ENCODE measurements around the gene GLYR1. TPM values are rescaled to one million over a fixed set of nuclear protein-coding genes. Genes with fewer than 3 reads are reported as not detected.

GLYR1 gene
- total and polyA plus RNA-seq, 4 donors, result 18.1 to 50.2 (median 40.6) TPM

DNA sequence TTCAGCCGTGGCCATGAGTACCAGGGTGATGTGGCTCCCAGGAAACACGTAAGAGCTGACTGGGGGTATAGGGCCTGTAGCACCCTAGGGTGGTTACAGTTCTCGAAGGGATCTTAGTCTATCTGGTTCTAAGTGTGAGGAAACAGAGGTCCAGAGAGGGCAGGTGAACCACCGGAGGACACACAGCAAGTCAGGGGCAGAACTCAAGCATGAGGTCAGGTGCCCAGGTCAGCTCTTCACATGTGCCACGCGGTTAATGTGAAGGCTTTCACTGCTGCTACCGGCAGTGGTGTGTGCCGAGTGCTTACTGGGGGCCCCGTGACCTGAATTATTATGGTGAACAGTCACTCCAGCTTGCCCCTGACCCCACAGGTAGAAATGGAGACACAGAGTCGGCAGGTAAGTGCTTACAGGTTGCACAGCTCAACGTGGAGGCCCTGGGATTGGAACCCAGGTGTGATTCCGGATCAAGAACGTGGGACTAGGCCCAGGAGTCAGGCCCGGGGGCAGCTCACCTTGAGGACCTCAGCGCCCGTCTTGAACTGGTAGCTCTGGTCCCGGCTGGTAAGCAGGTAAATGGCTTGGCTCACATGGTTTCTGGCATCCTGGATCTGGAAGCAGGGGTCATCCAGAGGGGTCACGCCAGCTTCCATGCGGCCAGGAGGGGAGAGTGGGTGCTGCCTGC, 47.8 kb downstream of the GLYR1 start:
- Histone ChIP-seq H3K9me3 (ENCODE audit: control insufficient read depth in 4 of 4, low read length in 3 of 4) (no peaks in the 10 kb centered on the region), H3K9ac (ENCODE audit: low read depth in 1 of 2, low read length in 2 of 2) (no peak overlapping the region), H3K4me3 (ENCODE audit: low read depth in 1 of 3, low read length in 3 of 3) (no peak overlapping the region), H3K27me3 (ENCODE audit: control insufficient read depth in 4 of 4, insufficient read depth in 4 of 4, low read length in 3 of 4) (no peaks in the 10 kb centered on the region), H3K36me3 (ENCODE audit: control insufficient read depth in 4 of 4, insufficient read depth in 3 of 4, low read depth in 1 of 4, low read length in 3 of 4) (peaks cover 0 to 20% (median 7%) of the 10 kb centered on the region in 4 donors), H3K27ac (ENCODE audit: low read depth in 1 of 2, low read length in 2 of 2) (no peak overlapping the region), H3K4me1 (ENCODE audit: control insufficient read depth in 4 of 4, insufficient read depth in 4 of 4, low read length in 3 of 4) (peaks cover 0 to 27% (median 11%) of the 10 kb centered on the region in 4 donors)
- 94% methylated on average over 19 of the region's 19 CpGs for WGBS
- TF ChIP-seq EGR1 (IDR thresholded peaks at IDR 0.05; ENCODE audit: low read depth in 2 of 2), result no peak
- TF ChIP-seq CTCF (IDR thresholded peaks at IDR 0.05; ENCODE audit: low read depth, low read length, missing input control), result no peak
- TF ChIP-seq, protein P1, sequence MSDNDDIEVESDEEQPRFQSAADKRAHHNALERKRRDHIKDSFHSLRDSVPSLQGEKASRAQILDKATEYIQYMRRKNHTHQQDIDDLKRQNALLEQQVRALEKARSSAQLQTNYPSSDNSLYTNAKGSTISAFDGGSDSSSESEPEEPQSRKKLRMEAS (IDR thresholded peaks at IDR 0.05), result no peak
- no peak for TF ChIP-seq NR2F2 (IDR thresholded peaks at IDR 0.05)
- no peak for TF ChIP-seq FOXA1 (IDR thresholded peaks at IDR 0.05)
- TF ChIP-seq TAF1 (conservative IDR thresholded peaks at IDR 0.05), result no peak
- no peak for TF ChIP-seq FOXA2 (IDR thresholded peaks at IDR 0.05)
- no peak for TF ChIP-seq JUND (IDR thresholded peaks at IDR 0.05)
- TF ChIP-seq, protein P2, sequence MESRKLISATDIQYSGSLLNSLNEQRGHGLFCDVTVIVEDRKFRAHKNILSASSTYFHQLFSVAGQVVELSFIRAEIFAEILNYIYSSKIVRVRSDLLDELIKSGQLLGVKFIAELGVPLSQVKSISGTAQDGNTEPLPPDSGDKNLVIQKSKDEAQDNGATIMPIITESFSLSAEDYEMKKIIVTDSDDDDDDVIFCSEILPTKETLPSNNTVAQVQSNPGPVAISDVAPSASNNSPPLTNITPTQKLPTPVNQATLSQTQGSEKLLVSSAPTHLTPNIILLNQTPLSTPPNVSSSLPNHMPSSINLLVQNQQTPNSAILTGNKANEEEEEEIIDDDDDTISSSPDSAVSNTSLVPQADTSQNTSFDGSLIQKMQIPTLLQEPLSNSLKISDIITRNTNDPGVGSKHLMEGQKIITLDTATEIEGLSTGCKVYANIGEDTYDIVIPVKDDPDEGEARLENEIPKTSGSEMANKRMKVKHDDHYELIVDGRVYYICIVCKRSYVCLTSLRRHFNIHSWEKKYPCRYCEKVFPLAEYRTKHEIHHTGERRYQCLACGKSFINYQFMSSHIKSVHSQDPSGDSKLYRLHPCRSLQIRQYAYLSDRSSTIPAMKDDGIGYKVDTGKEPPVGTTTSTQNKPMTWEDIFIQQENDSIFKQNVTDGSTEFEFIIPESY (IDR thresholded peaks at IDR 0.05), result no peak
- TF ChIP-seq RXRA (IDR thresholded peaks at IDR 0.05), result no peak
- no peak for TF ChIP-seq ATF3 (IDR thresholded peaks at IDR 0.05)
- TF ChIP-seq YY1 (IDR thresholded peaks at IDR 0.05), result no peak
- DNase-seq (ENCODE audit: low spot score), result no peak

GRCh38 chr16:4798456-4798855, 48.6 kb downstream of the GLYR1 start:
- H3K9ac ChIP-seq (ENCODE audit: low read depth in 1 of 2, low read length in 2 of 2), result no peak overlapping the region
- WGBS, result 93% methylated on average over 16 of the region's 16 CpGs
- no peak overlapping the region for H3K27ac ChIP-seq (ENCODE audit: low read depth in 1 of 2, low read length in 2 of 2)
- no peaks in the 10 kb centered on the region for H3K9me3 ChIP-seq (ENCODE audit: control insufficient read depth in 4 of 4, low read length in 3 of 4)
- peaks cover 0 to 20% (median 7%) of the 10 kb centered on the region in 4 donors for H3K36me3 ChIP-seq (ENCODE audit: control insufficient read depth in 4 of 4, insufficient read depth in 3 of 4, low read depth in 1 of 4, low read length in 3 of 4)
- peaks cover 0 to 25% (median 11%) of the 10 kb centered on the region in 4 donors for H3K4me1 ChIP-seq (ENCODE audit: control insufficient read depth in 4 of 4, insufficient read depth in 4 of 4, low read length in 3 of 4)
- no peaks in the 10 kb centered on the region for H3K27me3 ChIP-seq (ENCODE audit: control insufficient read depth in 4 of 4, insufficient read depth in 4 of 4, low read length in 3 of 4)
- no peak for DNase-seq (ENCODE audit: low spot score)
- no peak overlapping the region for H3K4me3 ChIP-seq (ENCODE audit: low read depth in 1 of 3, low read length in 3 of 3)
- TF ChIP-seq, protein P3, sequence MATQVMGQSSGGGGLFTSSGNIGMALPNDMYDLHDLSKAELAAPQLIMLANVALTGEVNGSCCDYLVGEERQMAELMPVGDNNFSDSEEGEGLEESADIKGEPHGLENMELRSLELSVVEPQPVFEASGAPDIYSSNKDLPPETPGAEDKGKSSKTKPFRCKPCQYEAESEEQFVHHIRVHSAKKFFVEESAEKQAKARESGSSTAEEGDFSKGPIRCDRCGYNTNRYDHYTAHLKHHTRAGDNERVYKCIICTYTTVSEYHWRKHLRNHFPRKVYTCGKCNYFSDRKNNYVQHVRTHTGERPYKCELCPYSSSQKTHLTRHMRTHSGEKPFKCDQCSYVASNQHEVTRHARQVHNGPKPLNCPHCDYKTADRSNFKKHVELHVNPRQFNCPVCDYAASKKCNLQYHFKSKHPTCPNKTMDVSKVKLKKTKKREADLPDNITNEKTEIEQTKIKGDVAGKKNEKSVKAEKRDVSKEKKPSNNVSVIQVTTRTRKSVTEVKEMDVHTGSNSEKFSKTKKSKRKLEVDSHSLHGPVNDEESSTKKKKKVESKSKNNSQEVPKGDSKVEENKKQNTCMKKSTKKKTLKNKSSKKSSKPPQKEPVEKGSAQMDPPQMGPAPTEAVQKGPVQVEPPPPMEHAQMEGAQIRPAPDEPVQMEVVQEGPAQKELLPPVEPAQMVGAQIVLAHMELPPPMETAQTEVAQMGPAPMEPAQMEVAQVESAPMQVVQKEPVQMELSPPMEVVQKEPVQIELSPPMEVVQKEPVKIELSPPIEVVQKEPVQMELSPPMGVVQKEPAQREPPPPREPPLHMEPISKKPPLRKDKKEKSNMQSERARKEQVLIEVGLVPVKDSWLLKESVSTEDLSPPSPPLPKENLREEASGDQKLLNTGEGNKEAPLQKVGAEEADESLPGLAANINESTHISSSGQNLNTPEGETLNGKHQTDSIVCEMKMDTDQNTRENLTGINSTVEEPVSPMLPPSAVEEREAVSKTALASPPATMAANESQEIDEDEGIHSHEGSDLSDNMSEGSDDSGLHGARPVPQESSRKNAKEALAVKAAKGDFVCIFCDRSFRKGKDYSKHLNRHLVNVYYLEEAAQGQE (IDR thresholded peaks at IDR 0.05), result no peak
- TF ChIP-seq RAD21 (IDR thresholded peaks at IDR 0.05) (no peak), GABPA (IDR thresholded peaks at IDR 0.05 in 1 of 2, conservative IDR thresholded peaks at IDR 0.05 in 1 of 2) (no peak), RXRA (IDR thresholded peaks at IDR 0.05) (no peak), SP1 (IDR thresholded peaks at IDR 0.05) (no peak), TAF1 (conservative IDR thresholded peaks at IDR 0.05) (no peak), FOXA1 (IDR thresholded peaks at IDR 0.05) (no peak), EGR1 (IDR thresholded peaks at IDR 0.05; ENCODE audit: low read depth in 2 of 2) (no peak), HNF4G (IDR thresholded peaks at IDR 0.05) (no peak), NR2F2 (IDR thresholded peaks at IDR 0.05) (no peak), ATF3 (IDR thresholded peaks at IDR 0.05) (no peak), HNF4A (conservative IDR thresholded peaks at IDR 0.05) (no peak)
- TF ChIP-seq, protein P2 (IDR thresholded peaks at IDR 0.05), result no peak
- TF ChIP-seq, protein P1 (IDR thresholded peaks at IDR 0.05), result no peak
